AG09309 (cell line): ENCODE results near the gene BRD3OS.

ENCODE experiments used
- DNase-seq: peaks from one replicate; pipeline ENCODE4 v3.0.0-alpha.2; 2010; ENCODE audit warnings: low read depth
- H3K4me3 ChIP-seq: 2 replicates; pipeline ENCODE4 v1.5.1; 2011; ENCODE audit warnings: mild to moderate bottlenecking, low read depth, low read length, moderate library complexity; ENCODE audit not compliant: control insufficient read depth
- CTCF ChIP-seq: IDR thresholded peaks from 2 replicates; pipeline ENCODE4 v1.5.1; 2011; ENCODE audit warnings: mild to moderate bottlenecking, low read depth, low read length, inconsistent platforms; ENCODE audit not compliant: insufficient read depth, control insufficient read depth; ENCODE audit errors: missing control alignments

BRD3OS gene

GRCh38 chr9:134030821-134031470, 5.7 kb downstream of the BRD3OS start:
- H3K4me3 ChIP-seq, result no peak overlapping the region
- TF ChIP-seq CTCF, result no peak
- DNase-seq, result no peak

GRCh38 chr9:134031783-134032182, 6.5 kb downstream of the BRD3OS start:
- DNase-seq, result no peak
- no peak overlapping the region for H3K4me3 ChIP-seq
- no peak for TF ChIP-seq CTCF

- DNase-seq, result no peak
- no peak overlapping the region for H3K4me3 ChIP-seq
- no peak for TF ChIP-seq CTCF
These were observed 7.4 kb downstream of the BRD3OS start for GRCh38 chr9:134032456-134033222.

- no peak for TF ChIP-seq CTCF
These were observed 8.4 kb downstream of the BRD3OS start for GRCh38 chr9:134033516-134034214.

GRCh38 chr9:134034215-134035040, 9.1 kb downstream of the BRD3OS start:
- no peak overlapping the region for H3K4me3 ChIP-seq
- DNase-seq, result no peak
- TF ChIP-seq CTCF, result no peak

More at GRCh38 chr9:134033516-134034214, 8.4 kb downstream of the BRD3OS start:
- H3K4me3 ChIP-seq, result no peak overlapping the region
- DNase-seq, result no peak
